NCI-H345 treated with DMSO at 0.1 percent for 48 hours (cell line): ENCODE results near the gene SRPK3.

Experiments used
- DNase-seq: peaks from one replicate; lab custom pipeline; 2025; ENCODE audit not compliant: unreplicated experiment; lab: John Stamatoyannopoulos, UW

SRPK3 gene

DNA sequence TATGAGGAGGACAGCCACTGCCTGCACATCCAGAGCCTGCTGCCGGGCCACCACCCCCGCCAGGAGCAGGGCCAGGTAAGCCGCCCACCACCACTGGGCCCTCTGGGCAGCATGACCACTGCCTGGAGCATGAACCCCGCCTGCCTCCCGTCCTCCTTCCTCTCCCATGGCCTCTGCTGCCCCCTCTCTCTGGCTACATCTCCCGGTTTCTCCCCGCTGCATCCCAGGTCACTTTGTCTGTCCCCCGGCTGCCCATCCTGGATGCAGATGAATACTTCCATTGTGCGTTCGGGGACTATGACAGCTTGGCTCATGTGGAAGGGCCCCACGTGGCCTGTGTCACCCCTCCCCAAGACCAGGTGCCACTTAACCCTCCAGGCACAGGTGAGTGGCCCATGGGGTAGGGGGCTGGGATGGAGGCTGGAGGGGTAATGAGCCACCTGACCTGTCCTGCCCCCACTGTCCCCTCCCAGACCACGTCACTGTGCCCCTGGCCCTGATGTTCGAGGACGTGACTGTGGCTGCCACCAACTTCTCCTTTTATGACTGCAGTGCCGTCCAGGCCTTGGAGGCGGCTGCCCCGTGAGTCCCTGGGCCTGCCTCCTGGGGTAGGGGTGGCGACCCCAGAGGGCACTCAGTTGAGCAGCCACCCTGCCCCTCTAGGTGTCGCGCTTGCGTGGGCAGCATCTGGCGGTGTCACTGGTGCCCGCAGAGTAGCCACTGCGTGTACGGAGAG, 10.8 kb upstream of the SRPK3 start:
- DNase-seq: no peak

DNA sequence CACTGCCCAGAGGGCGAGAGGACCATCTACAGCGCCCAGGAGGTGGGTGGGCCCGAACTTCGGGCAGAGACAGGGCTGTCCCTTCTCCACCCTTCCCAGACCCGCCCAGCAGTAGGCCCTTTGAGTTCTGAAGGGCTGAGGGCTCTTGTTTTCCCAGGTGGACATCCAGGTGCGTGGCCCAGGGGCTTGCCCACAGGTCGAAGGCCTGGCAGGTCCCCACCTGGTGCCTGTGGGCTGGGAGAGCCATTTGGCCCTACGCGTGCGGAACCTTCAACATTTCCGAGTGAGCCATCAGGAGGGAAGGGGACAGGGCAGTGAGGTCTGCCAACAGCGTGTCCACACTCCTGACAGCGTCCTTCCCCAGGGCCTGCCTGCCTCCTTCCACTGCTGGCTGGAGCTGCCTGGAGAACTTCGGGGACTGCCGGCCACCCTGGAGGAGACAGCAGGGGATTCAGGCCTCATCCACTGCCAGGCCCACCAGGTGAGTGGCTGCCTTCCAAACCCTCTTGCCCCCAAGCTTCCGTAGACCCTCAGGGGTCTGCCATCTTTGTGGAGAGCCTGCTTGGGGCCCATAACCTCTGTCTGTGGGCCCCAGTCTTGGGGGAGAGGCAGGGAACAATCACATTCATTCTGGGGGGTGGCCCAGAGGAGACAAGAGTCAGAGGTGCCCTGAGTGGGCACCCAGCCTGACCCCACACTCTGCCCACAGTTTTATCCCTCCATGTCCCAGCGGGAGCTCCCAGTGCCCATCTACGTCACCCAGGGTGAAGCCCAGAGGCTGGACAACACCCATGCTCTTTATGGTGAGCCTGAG, 10.0 kb upstream of the SRPK3 start:
- no peak for DNase-seq

DNA sequence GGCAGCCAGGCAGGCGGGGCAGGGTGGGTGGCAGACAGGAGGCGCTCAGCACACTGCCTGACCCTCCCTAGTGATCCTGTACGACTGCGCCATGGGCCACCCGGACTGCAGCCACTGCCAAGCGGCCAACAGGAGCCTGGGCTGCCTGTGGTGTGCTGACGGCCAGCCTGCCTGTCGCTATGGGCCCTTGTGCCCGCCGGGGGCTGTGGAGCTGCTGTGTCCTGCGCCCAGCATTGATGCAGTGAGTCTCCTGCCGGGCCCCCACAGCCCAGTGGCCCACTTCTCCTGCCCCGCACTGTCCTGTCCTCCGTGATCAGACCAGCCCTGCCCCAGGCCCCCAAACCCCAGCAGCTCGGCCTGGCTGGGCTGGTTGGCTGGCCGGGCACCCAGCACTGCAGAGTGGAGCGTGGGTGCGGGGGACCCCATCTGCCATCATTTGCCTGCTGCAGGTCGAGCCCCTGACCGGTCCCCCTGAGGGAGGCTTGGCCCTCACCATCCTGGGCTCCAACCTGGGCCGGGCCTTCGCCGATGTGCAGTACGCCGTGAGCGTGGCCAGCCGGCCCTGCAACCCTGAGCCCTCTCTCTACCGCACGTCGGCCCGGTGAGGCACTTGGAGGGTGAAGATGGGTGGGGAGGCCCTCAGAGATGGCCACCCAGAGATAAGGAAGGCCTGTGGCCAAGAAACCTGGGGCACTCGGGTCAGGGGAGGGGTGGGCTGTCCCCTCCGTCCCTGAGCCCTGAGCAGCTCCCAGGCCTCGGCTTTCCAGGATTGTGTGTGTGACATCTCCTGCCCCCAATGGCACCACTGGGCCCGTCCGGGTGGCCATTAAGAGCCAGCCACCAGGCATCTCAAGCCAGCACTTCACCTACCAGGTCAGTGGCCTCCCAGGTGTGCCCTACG, 9.2 kb upstream of the SRPK3 start:
- DNase-seq: no peak

DNA sequence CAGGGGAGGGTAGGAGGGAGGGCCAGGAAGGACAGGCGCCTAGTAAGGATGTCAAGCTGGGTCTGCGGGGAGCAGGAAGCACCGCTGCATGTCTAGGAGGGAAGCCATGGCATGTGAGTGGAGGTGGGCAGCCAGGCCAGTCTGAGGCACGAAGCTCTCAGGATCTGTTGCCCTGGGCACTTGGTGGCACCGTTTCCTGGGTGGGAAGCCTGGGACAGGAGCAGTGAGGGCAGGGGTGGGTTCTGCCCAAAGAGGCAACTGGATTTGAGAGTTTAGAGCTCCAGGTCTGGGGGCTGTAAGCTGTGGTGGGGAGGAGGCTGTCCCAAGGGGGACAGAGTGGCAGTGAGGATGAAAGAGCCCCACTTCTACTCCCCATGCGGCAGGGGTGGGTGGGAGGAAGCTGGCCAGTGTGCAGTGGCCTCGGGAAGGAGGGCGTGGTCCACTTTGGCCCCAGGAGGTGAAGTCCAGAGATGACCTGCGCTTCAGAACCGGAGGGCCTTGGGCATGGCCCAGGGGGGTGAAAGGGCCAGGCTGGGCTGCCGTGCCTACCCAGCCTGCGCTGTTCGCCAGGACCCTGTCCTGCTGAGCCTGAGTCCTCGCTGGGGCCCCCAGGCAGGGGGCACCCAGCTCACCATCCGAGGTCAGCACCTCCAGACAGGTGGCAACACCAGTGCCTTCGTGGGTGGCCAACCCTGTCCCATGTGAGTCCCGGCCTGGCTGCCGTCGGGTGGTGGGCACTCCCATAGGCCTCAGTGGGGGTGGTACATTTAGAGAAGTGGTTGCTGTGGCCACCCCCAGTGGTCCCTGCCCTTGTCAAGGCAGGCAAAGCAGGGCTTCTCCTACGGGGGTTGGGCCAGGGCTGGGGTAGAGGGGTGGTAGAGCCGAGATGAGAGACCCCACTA, 8.3 kb upstream of the SRPK3 start:
- DNase-seq: no peak

DNA sequence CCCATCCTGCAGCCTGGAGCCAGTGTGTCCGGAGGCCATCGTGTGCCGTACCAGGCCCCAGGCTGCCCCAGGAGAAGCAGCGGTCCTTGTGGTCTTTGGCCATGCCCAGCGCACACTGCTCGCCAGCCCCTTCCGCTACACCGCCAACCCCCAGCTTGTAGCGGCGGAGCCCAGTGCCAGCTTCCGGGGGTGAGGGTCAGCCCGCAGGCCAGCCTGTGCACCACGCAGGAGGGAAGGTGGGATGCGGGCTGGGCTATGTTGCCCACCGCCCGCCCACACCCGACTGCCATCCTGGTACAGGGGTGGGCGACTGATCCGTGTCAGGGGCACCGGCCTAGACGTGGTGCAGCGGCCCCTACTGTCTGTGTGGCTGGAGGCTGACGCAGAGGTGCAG, 7.6 kb upstream of the SRPK3 start:
- DNase-seq: no peak

DNA sequence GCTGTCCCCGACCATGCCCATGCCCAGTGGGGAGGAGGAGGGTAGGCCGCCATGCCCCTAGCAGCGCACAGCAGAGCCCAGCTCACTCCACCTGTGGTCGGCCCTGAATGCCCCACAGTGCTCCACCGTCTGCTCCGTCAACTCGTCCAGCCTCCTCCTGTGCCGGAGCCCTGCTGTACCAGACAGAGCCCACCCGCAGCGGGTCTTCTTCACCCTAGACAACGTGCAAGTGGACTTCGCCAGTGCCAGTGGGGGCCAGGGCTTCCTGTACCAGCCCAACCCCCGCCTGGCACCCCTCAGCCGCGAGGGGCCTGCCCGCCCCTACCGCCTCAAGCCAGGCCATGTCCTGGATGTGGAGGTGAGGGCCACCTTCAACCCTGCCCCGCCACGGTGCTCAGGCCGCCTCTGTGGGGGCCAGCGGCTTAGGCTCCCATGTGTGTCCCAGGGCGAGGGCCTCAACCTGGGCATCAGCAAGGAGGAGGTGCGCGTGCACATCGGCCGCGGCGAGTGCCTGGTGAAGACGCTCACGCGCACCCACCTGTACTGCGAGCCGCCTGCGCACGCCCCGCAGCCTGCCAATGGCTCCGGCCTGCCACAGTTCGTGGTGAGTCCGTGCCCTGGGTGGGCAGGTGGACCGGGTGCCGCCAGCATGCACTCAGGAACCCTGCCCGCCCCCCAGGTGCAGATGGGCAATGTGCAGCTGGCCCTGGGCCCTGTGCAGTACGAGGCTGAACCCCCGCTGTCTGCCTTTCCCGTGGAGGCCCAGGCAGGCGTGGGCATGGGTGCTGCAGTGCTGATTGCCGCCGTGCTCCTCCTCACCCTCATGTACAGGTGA, 6.9 kb upstream of the SRPK3 start:
- DNase-seq: no peak

DNA sequence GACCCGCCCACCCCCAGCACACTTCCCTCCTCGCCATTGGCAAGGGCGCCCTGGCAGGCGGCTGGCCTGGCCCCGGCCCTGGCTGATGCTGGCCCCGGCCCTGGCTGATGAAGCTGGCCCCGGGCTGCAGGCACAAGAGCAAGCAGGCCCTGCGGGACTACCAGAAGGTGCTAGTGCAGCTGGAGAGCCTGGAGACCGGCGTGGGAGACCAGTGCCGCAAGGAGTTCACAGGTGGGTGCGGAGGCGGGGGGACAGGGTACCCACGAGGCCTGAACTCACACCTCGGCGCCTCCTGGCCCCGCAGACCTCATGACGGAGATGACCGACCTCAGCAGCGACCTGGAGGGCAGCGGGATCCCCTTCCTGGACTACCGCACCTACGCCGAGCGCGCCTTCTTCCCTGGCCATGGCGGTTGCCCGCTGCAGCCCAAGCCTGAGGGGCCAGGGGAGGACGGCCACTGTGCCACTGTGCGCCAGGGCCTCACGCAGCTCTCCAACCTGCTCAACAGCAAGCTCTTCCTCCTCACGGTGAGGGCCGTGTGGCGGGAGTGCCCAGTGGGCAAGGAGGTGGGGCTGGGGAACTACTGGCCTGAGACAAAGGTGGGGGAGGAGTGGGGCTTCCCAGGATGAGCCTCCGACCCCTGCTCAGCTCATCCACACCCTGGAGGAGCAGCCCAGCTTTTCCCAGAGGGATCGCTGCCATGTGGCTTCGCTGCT, 6.1 kb upstream of the SRPK3 start:
- no peak for DNase-seq

DNA sequence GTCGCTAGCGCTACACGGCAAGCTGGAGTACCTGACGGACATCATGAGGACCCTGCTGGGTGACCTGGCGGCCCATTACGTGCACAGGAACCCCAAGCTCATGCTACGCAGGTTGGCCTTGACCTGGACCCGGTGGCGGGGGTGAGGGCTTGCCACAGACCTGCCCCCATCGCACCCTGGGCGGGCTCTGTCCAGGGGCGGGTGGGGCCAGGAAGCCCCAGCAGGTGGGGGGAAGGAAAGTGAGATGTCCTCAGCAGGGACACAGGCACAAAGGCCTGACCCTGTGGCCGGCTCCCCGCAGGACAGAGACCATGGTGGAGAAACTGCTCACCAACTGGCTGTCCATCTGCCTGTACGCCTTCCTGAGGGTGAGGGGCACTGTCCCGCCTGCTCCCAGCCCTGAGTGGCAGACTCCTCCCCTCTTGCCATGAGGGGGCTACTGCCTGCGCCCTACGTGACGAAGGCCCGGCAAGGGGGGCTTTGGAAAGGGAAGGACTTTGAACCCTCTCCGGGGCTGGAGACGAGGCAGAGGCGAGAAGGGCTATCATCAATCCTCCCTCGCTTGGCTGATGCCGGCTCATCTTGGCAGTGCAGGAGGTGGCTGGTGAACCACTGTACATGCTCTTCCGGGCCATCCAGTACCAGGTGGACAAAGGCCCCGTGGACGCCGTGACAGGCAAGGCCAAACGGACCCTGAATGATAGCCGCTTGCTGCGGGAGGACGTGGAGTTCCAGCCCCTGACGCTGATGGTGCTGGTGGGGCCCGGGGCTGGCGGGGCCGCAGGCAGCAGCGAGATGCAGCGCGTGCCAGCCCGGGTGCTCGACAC, 5.3 kb upstream of the SRPK3 start:
- no peak for DNase-seq

DNA sequence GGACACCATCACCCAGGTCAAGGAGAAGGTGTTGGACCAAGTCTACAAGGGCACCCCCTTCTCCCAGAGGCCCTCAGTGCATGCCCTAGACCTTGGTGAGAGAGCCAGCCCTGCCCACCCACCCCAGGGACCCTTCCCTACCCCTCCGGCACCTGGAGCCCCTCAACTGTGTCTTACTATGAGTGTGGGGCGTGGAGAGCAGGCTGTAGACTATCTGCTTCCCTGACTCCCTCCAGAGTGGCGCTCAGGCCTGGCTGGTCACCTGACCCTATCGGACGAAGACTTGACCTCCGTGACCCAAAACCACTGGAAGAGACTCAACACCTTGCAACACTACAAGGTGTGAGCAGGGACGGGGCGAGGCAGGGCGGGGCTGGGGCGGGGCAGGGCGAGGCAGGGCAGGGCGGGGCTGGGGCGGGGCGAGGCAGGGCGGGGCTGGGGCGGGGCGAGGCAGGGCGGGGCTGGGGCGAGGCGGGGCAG, 4.7 kb upstream of the SRPK3 start:
- no peak for DNase-seq

DNA sequence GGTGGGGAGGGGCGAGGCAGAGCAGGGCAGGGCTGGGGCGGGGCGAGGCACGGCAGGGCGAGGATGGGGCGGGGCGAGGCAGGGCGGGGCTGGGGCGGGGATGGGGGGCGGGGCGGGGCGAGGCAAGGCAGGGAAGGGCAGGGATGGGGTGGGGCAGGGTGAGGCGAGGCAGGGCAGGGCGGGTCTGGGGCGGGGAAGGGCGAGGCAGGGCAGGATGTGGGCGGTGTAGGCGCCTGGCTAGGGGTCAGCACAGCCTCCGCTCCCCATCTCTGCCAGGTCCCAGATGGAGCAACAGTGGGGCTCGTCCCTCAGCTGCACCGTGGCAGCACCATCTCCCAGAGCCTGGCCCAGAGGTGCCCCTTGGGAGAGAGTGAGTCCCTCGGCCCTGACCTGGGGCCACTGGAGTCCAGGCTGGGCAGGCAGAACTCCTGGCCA, 4.2 kb upstream of the SRPK3 start:
- DNase-seq: no peak

DNA sequence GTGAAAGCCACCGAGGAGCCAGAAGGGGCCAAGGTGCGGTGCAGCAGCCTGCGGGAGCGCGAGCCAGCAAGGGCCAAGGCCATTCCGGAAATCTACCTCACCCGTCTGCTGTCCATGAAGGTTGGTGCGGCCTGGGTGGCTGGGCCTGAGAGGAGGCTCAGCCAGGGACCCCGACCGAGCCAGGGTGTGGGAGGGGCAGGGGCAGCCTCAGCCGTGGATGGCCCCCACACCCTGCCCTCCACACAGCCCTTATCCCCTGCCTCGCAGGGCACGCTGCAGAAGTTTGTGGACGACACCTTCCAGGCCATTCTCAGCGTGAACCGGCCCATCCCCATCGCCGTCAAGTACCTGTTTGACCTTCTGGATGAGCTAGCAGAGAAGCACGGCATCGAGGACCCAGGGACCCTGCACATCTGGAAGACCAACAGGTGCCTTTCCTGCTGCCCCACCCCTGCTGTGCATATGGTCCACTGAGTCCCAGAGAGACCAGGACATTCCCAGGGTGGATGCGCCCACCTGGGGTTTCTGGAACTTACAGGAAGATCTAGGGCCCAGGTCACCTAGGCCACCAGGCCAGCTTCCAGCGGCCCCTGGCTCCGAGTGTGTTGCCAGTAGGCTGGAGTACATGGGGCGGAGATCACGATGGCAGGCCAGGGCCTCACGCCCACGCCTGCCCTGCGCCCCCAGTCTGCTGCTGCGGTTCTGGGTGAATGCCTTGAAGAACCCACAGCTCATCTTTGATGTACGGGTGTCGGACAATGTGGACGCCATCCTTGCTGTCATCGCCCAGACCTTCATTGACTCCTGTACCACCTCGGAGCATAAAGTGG, 3.4 kb upstream of the SRPK3 start:
- no peak for DNase-seq

DNA sequence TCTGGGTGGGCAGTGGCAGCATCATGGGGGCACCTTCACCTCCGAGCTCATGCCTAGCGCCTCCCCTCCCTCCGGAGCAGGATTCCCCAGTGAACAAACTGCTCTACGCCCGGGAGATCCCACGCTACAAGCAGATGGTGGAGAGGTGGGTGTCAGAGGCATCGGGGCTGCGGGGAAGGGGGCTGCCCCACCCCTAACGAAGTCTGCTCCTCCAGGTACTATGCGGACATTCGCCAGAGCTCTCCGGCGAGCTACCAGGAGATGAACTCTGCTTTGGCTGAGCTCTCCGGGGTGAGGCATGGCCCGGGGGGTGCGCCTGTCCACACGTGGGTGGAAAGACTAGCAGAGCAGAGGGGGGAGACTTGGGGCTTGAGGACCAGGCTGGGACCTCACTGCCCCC, 2.7 kb upstream of the SRPK3 start:
- DNase-seq: no peak

DNA sequence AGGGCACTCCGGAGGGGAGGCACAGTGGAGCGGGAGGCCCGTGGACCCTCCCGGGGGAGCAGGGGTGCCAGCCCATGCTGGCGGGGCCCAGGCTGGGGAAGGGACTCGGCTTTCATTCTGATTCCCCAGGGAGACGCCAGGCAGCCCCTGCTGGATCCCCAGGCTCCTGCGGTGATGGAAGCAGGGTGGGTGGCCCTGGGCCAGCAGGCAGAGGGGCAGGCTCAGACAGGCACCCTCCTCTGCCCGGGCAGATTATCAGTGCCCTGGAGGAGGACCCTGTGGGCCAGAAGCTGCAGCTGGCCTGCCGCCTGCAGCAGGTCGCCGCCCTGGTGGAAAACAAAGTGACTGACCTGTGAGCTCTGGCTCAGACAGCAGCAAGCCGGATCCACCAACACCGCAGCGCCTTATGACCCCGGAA, 2.1 kb upstream of the SRPK3 start:
- DNase-seq: peak; percentile 2

DNA sequence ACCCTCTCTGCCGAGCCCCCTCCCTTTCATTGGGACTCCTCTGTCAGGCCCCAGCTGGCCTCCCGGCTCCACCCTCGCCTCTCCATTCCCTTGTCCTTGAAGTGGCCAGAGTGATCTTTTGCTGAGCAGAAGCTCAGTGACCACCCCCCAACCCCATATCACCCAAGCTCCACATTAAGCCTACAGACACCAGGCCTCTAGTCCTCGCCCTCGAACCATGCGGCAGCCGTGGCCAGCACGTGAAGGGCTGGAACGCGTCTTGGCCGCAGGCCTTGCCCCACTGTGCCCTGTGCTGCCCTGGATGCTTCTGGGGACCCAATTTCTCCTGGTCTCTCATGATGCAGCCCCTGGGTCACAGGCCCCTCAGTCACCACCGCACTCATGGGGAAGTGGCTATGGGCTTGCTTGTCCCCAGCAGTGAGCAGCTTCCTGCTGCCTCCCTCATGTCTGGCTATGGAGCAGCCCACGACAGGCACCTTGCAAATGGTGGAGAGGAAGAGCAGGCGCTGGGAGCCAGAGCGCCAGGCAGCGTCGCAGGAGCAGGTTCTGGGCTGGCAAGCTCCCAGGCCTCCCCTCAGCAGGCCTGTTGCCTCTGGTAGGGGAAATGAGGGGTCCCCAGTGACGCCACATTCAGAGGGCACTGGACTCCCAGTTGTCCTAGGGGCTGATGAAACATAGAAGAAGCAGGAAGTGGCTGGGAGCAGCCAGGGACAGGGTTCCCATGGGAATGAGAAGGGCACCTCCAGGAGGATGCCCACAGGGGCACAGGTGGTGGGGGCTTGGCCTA, 757 bp upstream of the SRPK3 start:
- no peak for DNase-seq

DNA sequence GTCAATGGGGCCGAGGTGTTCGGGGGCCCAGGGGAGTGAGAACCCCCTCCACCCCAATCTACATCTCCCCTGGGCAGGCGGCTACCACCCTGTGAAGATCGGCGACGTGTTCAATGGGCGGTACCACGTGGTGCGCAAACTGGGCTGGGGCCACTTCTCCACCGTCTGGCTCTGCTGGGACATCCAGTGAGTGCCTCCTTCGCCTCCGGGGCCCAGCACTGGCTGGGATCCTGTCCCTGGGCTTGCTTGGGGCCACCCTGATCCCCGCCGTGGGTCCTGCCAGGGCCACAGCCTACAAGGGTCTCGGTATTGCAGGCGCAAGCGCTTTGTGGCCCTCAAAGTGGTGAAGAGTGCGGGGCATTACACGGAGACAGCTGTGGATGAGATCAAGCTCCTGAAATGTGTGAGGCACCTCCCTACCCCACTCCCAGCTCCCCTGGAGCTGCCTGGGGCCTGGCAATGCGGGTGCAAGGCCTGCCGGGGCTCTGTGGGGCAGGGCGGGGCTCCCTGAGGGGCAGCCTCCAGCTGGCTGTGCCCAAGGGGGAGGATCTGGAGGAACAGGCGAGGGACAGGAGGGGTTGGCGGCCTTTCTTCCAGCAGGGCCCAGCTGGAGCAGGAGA, 697 bp downstream of the SRPK3 start:
- no peak for DNase-seq

DNA sequence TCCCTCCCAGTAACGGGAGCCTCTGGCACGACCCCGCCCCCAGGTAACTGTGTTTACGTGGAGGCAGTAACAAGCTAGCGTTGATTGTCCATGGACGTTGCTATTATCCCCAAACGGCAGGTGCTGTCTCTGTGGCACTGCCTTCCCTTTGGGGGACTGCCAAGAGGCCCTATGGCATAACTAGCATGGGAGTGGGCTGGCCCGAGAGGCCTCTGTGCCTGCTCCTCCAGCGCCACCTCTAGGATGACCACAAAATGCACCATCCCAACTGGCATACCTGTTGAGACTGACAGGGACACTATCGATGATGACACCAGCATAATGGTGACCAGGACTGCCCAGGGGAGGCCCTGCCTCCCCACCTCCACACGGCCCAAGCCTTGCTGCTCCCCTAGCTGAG, 1.5 kb downstream of the SRPK3 start:
- peak; percentile 1 for DNase-seq
